Measurements from ENCODE around the gene UBE2G2. TPM values are rescaled to one million over a fixed set of nuclear protein-coding genes. Genes with fewer than 3 reads are reported as not detected.
A peak's percentile ranks its signal among the peaks of the same experiment; 100 is the strongest.

Gene UBE2G2
- total RNA-seq, 1 experiment from 2014 or later = 91.3 TPM

DNA sequence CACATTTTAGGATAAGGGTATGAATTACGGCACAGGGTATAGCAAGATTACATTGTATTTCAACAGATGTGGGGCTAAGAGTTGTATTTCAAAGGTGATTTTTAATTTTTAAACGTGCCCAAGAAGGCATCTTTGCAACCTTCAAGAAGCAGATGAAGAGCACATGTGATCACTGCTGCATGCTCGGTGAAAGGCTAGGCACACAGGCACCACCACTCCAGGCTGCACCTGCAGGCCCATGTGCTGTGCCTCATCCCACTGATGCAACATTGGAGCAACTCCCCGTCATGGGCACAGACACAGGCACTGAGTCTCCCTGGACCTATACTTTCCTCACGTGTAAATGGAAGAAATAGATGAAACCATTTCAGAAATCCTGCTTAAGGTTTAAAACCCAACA lies 23.5 kb downstream of the UBE2G2 start:
- H3K36me3 Mint-ChIP-seq (ENCODE audit: insufficient read depth, unreplicated experiment) = peaks cover 58% of the 10 kb centered on the region
- TF ChIP-seq CTCF (IDR thresholded peaks at IDR 0.05; ENCODE audit: insufficient read depth in 1 of 2, low read depth in 1 of 2, low read length in 1 of 2, severe bottlenecking in 1 of 2, unreplicated experiment in 1 of 2) = no peak
- Histone ChIP-seq H3K4me1 (peaks cover 6% of the 10 kb centered on the region), H3K4me3 (ENCODE audit: low read depth, low read length) (no peak overlapping the region), H3K9me3 (no peaks in the 10 kb centered on the region), H3K27me3 (replicated peaks; ENCODE audit: control insufficient read depth, insufficient read depth, low read length) (no peaks in the 10 kb centered on the region), H3K36me3 (ENCODE audit: control insufficient read depth, insufficient read depth, low read length) (peaks cover 2% of the 10 kb centered on the region; the same call in 1 of the 2 replicates)
- no TSS peak for BruUV-seq (replicated peaks)
- H3K9me3 Mint-ChIP-seq (ENCODE audit: unreplicated experiment) = no peaks in the 10 kb centered on the region
- H3K4me1 Mint-ChIP-seq (ENCODE audit: low read depth, unreplicated experiment) = peaks cover 8% of the 10 kb centered on the region
- H3K27ac Mint-ChIP-seq (ENCODE audit: unreplicated experiment) = peak overlapping the region; percentile 69
- intact Hi-C loops (cut with micrococcal nuclease; ENCODE audit: unreplicated experiment) = no loop called here
- no peaks in the 10 kb centered on the region for H3K27me3 Mint-ChIP-seq (ENCODE audit: insufficient read depth, unreplicated experiment)
- no peak for DNase-seq
- ChIA-PET POLR2A (no interaction called here), CTCF (interaction anchor here (1.6 kb wide), 1 partner anchor 15 kb away, joined by 5 read pairs; no protein-coding TSS in a partner anchor)
- no peak overlapping the region for H3K4me3 Mint-ChIP-seq (ENCODE audit: unreplicated experiment)

GRCh38 chr21:44774972-44775371 lies 26.6 kb downstream of the UBE2G2 start:
- no TSS peak for BruUV-seq (replicated peaks)
- peaks cover 3% of the 10 kb centered on the region for H3K36me3 ChIP-seq (ENCODE audit: control insufficient read depth, insufficient read depth, low read length)
- TF ChIP-seq CTCF (IDR thresholded peaks at IDR 0.05; ENCODE audit: insufficient read depth in 1 of 2, low read depth in 1 of 2, low read length in 1 of 2, severe bottlenecking in 1 of 2, unreplicated experiment in 1 of 2) = no peak
- ChIA-PET POLR2A (no interaction called here), CTCF (no interaction called here)
- Mint-ChIP-seq H3K4me3 (ENCODE audit: unreplicated experiment) (no peak overlapping the region), H3K27me3 (ENCODE audit: insufficient read depth, unreplicated experiment) (no peaks in the 10 kb centered on the region), H3K27ac (ENCODE audit: unreplicated experiment) (no peak overlapping the region), H3K36me3 (ENCODE audit: insufficient read depth, unreplicated experiment) (peaks cover 61% of the 10 kb centered on the region), H3K9me3 (ENCODE audit: unreplicated experiment) (no peaks in the 10 kb centered on the region), H3K4me1 (ENCODE audit: low read depth, unreplicated experiment) (peaks cover 8% of the 10 kb centered on the region)
- no peak for DNase-seq
- no peaks in the 10 kb centered on the region for H3K9me3 ChIP-seq
- intact Hi-C loops (cut with micrococcal nuclease; ENCODE audit: unreplicated experiment) = no loop called here
- H3K4me3 ChIP-seq (ENCODE audit: low read depth, low read length) = no peak overlapping the region
- no peaks in the 10 kb centered on the region for H3K27me3 ChIP-seq (replicated peaks; ENCODE audit: control insufficient read depth, insufficient read depth, low read length)
- peaks cover 11% of the 10 kb centered on the region for H3K4me1 ChIP-seq

- DNase-seq = peak; percentile 83 to 86
- Histone ChIP-seq H3K4me1 (peaks cover 11% of the 10 kb centered on the region), H3K36me3 (ENCODE audit: control insufficient read depth, insufficient read depth, low read length) (peaks cover 3% of the 10 kb centered on the region), H3K9me3 (no peaks in the 10 kb centered on the region), H3K4me3 (ENCODE audit: low read depth, low read length) (peak overlapping the region; percentile 16; the same call in 1 of the 2 replicates), H3K27me3 (replicated peaks; ENCODE audit: control insufficient read depth, insufficient read depth, low read length) (no peaks in the 10 kb centered on the region)
- Mint-ChIP-seq H3K27me3 (ENCODE audit: insufficient read depth, unreplicated experiment) (no peaks in the 10 kb centered on the region), H3K27ac (ENCODE audit: unreplicated experiment) (peak overlapping the region; percentile 70), H3K9me3 (ENCODE audit: unreplicated experiment) (no peaks in the 10 kb centered on the region), H3K4me1 (ENCODE audit: low read depth, unreplicated experiment) (peaks cover 4% of the 10 kb centered on the region), H3K36me3 (ENCODE audit: insufficient read depth, unreplicated experiment) (peaks cover 73% of the 10 kb centered on the region), H3K4me3 (ENCODE audit: unreplicated experiment) (no peak overlapping the region)
- intact Hi-C loops (cut with micrococcal nuclease; ENCODE audit: unreplicated experiment) = loop anchor here (1.0 kb wide), 1 partner anchor 10 kb away; no protein-coding TSS in a partner anchor
- CTCF ChIA-PET = interaction anchor here (0.7 to 1.0 kb wide), 2 partner anchors 20 to 31 kb away, joined by 3 to 4 read pairs; no protein-coding TSS in a partner anchor
- BruUV-seq (replicated peaks) = no TSS peak
- no peak for TF ChIP-seq CTCF (IDR thresholded peaks at IDR 0.05; ENCODE audit: insufficient read depth in 1 of 2, low read depth in 1 of 2, low read length in 1 of 2, severe bottlenecking in 1 of 2, unreplicated experiment in 1 of 2)
- POLR2A ChIA-PET = no interaction called here
Measured at GRCh38 chr21:44773291-44773932, 28.2 kb downstream of the UBE2G2 start.
